Measurements from ENCODE around the gene CES5A. TPM values are rescaled to one million over a fixed set of nuclear protein-coding genes. Genes with fewer than 3 reads are reported as not detected.

Gene CES5A
- total and polyA plus RNA-seq, 2 experiments from 2014 or later: not detected

- in situ Hi-C loops (cut with MboI): no loop called here
- Histone ChIP-seq H3F3A (ENCODE audit: insufficient read depth) (no peaks in the 10 kb centered on the region), H3K9me2 (ENCODE audit: insufficient read depth) (no peaks in the 10 kb centered on the region), H2AFZ (no peak overlapping the region), H3K27me3 (replicated peaks; ENCODE audit: insufficient read depth) (no peaks in the 10 kb centered on the region), H3K36me3 (ENCODE audit: low read depth) (no peaks in the 10 kb centered on the region), H3K4me1 (ENCODE audit: insufficient read depth) (no peaks in the 10 kb centered on the region), H4K20me1 (ENCODE audit: insufficient read depth) (no peaks in the 10 kb centered on the region), H3K9ac (no peak overlapping the region), H3K9me3 (ENCODE audit: low read depth) (no peaks in the 10 kb centered on the region), H3K4me2 (ENCODE audit: unreplicated experiment) (no peak overlapping the region), H3K79me2 (ENCODE audit: insufficient read depth) (no peaks in the 10 kb centered on the region), H3K4me3 (no peak overlapping the region), H3K27ac (no peak overlapping the region)
- DNase-seq: no peak
- TF ChIP-seq EZH2 (IDR thresholded peaks at IDR 0.05; ENCODE audit: insufficient read depth, poor library complexity, severe bottlenecking) (no peak), EZH2phosphoT487 (IDR thresholded peaks at IDR 0.05; ENCODE audit: insufficient read depth, low read depth) (no peak)
- 53% methylated on average over 7 of the region's 7 CpGs for WGBS, 2 experiments (ENCODE audit: low coverage in 1 of 2, low lambda C conversion rate in 2 of 2, missing lambda C conversion rate in 2 of 2)
Measured at GRCh38 chr16:55872130-55872529, 3.0 kb downstream of the CES5A start.

- Histone ChIP-seq H3K27ac (no peak overlapping the region), H2AFZ (no peak overlapping the region), H3K9me2 (ENCODE audit: insufficient read depth) (no peaks in the 10 kb centered on the region), H3K79me2 (ENCODE audit: insufficient read depth) (no peaks in the 10 kb centered on the region), H3K27me3 (replicated peaks; ENCODE audit: insufficient read depth) (no peaks in the 10 kb centered on the region), H3K9me3 (ENCODE audit: low read depth) (no peaks in the 10 kb centered on the region), H3K9ac (no peak overlapping the region), H4K20me1 (ENCODE audit: insufficient read depth) (no peaks in the 10 kb centered on the region), H3K4me3 (no peak overlapping the region), H3F3A (ENCODE audit: insufficient read depth) (no peaks in the 10 kb centered on the region), H3K4me1 (ENCODE audit: insufficient read depth) (no peaks in the 10 kb centered on the region), H3K4me2 (ENCODE audit: unreplicated experiment) (no peak overlapping the region), H3K36me3 (ENCODE audit: low read depth) (no peaks in the 10 kb centered on the region)
- in situ Hi-C loops (cut with MboI): no loop called here
- 68 to 72% methylated on average over 10 of the region's 10 CpGs for WGBS, 2 experiments (ENCODE audit: low coverage in 1 of 2, low lambda C conversion rate in 2 of 2, missing lambda C conversion rate in 2 of 2)
- no peak for DNase-seq
- TF ChIP-seq EZH2 (IDR thresholded peaks at IDR 0.05; ENCODE audit: insufficient read depth, poor library complexity, severe bottlenecking): no peak
- no peak for TF ChIP-seq EZH2phosphoT487 (IDR thresholded peaks at IDR 0.05; ENCODE audit: insufficient read depth, low read depth)
Measured at GRCh38 chr16:55871411-55872038, 3.6 kb downstream of the CES5A start.

- WGBS, 2 experiments (ENCODE audit: low coverage in 1 of 2, low lambda C conversion rate in 2 of 2, missing lambda C conversion rate in 2 of 2): 37 to 40% methylated on average over 7 of the region's 7 CpGs
Measured at GRCh38 chr16:55868980-55869379, 6.2 kb downstream of the CES5A start.

GRCh38 chr16:55868137-55868536 lies 7.0 kb downstream of the CES5A start:
- Histone ChIP-seq H3K9ac (no peak overlapping the region), H3K27ac (no peak overlapping the region), H4K20me1 (ENCODE audit: insufficient read depth) (no peaks in the 10 kb centered on the region), H3F3A (ENCODE audit: insufficient read depth) (no peaks in the 10 kb centered on the region), H3K4me2 (ENCODE audit: unreplicated experiment) (no peak overlapping the region), H3K9me3 (ENCODE audit: low read depth) (no peaks in the 10 kb centered on the region), H3K4me1 (ENCODE audit: insufficient read depth) (no peaks in the 10 kb centered on the region), H3K9me2 (ENCODE audit: insufficient read depth) (no peaks in the 10 kb centered on the region), H3K79me2 (ENCODE audit: insufficient read depth) (no peaks in the 10 kb centered on the region), H3K27me3 (replicated peaks; ENCODE audit: insufficient read depth) (no peaks in the 10 kb centered on the region), H2AFZ (no peak overlapping the region), H3K4me3 (no peak overlapping the region), H3K36me3 (ENCODE audit: low read depth) (no peaks in the 10 kb centered on the region)
- WGBS, 2 experiments (ENCODE audit: low coverage in 1 of 2, low lambda C conversion rate in 2 of 2, missing lambda C conversion rate in 2 of 2): 32 to 36% methylated on average over 2 of the region's 2 CpGs
- in situ Hi-C loops (cut with MboI): no loop called here
- TF ChIP-seq EZH2phosphoT487 (IDR thresholded peaks at IDR 0.05; ENCODE audit: insufficient read depth, low read depth): no peak
- TF ChIP-seq EZH2 (IDR thresholded peaks at IDR 0.05; ENCODE audit: insufficient read depth, poor library complexity, severe bottlenecking): no peak
- DNase-seq: no peak

More at GRCh38 chr16:55868980-55869379, 6.2 kb downstream of the CES5A start:
- no peak overlapping the region for H3K4me2 ChIP-seq (ENCODE audit: unreplicated experiment)
- H3K4me3 ChIP-seq: no peak overlapping the region
- H3K36me3 ChIP-seq (ENCODE audit: low read depth): no peaks in the 10 kb centered on the region
- no peaks in the 10 kb centered on the region for H3K27me3 ChIP-seq (replicated peaks; ENCODE audit: insufficient read depth)
- no peak overlapping the region for H3K27ac ChIP-seq
- H3K9ac ChIP-seq: no peak overlapping the region
- in situ Hi-C loops (cut with MboI): no loop called here
- no peak overlapping the region for H2AFZ ChIP-seq
- no peaks in the 10 kb centered on the region for H3K79me2 ChIP-seq (ENCODE audit: insufficient read depth)
- no peaks in the 10 kb centered on the region for H3K9me2 ChIP-seq (ENCODE audit: insufficient read depth)
- H3K4me1 ChIP-seq (ENCODE audit: insufficient read depth): no peaks in the 10 kb centered on the region
- no peak for DNase-seq
- TF ChIP-seq EZH2 (IDR thresholded peaks at IDR 0.05; ENCODE audit: insufficient read depth, poor library complexity, severe bottlenecking) (no peak), EZH2phosphoT487 (IDR thresholded peaks at IDR 0.05; ENCODE audit: insufficient read depth, low read depth) (no peak)
- no peaks in the 10 kb centered on the region for H3K9me3 ChIP-seq (ENCODE audit: low read depth)
- no peaks in the 10 kb centered on the region for H3F3A ChIP-seq (ENCODE audit: insufficient read depth)
- H4K20me1 ChIP-seq (ENCODE audit: insufficient read depth): no peaks in the 10 kb centered on the region
